ENCODE measurements around the gene ZNF331.

DNA sequence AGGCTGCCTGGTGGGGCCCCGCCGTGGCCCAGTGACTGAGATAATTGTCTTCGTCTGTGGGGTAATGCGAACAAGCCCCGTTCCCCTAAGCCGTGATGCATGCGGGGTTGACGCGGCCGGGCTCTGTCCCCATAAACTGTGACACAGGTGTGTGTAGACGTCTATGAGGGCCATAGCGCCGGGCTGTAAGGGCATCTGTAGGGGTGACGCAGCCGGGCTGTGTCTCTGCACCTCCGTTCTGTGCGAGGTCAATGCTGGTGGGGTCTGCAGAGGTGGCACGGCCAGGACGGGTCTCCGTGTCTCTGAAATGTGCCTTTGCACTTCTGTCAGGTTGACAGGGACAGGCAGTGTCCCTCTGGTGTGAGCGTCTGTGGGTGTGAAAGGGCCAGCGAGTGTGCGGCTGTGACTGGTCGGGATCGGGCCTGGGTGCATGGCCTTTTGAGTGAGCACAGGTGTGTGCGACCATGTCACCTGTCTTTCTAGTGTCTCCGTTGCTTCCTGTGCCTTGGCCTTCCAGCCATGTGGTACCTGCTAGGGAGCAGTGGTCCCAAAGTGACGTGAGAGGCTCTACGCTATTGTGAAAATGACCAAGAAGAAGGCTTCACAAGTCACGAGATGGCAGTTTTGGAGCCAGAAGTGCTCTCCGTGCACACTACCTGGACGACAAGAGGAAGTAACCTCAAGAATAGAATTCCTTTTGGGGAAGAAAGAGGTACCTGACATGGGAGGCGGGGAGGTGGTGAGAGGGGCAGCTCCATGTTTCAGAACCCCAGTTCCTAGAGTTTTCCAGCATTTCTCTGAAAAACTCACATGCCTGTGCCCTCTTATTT, 16.4 kb upstream of the ZNF331 start:
- TF ChIP-seq, protein P1, sequence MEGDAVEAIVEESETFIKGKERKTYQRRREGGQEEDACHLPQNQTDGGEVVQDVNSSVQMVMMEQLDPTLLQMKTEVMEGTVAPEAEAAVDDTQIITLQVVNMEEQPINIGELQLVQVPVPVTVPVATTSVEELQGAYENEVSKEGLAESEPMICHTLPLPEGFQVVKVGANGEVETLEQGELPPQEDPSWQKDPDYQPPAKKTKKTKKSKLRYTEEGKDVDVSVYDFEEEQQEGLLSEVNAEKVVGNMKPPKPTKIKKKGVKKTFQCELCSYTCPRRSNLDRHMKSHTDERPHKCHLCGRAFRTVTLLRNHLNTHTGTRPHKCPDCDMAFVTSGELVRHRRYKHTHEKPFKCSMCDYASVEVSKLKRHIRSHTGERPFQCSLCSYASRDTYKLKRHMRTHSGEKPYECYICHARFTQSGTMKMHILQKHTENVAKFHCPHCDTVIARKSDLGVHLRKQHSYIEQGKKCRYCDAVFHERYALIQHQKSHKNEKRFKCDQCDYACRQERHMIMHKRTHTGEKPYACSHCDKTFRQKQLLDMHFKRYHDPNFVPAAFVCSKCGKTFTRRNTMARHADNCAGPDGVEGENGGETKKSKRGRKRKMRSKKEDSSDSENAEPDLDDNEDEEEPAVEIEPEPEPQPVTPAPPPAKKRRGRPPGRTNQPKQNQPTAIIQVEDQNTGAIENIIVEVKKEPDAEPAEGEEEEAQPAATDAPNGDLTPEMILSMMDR (IDR thresholded peaks at IDR 0.05; ENCODE audit: insufficient read depth, low read length, poor library complexity, severe bottlenecking) = no peak
- TF ChIP-seq EZH2phosphoT487 (conservative IDR thresholded peaks at IDR 0.05; ENCODE audit: low read length) = no peak

Data from SU-DHL-6 (cell line).